Testis (tissue), 2 donors: ENCODE data around the gene KCTD16.

Experiments
- POLR2A ChIP-seq: fragments of 450-650 bp; IDR thresholded peaks from one replicate; pipeline ENCODE4 v1.6.1; 2017; ENCODE audit warnings: antibody characterized with exemption, mild to moderate bottlenecking, moderate library complexity
- TF ChIP-seq, protein P1 (sequence below), 3 experiments: fragments of 450-650 bp in 2 of 3; fragments of 200-600 bp in 1 of 3; sonication (generic) in 1 of 3; IDR thresholded peaks; one replicate each; pipeline ENCODE4 v1.5.1; 2016 to 2019; ENCODE audit warnings: antibody characterized with exemption in 3 of 3, mild to moderate bottlenecking in 2 of 3, moderate library complexity in 1 of 3

DNA sequence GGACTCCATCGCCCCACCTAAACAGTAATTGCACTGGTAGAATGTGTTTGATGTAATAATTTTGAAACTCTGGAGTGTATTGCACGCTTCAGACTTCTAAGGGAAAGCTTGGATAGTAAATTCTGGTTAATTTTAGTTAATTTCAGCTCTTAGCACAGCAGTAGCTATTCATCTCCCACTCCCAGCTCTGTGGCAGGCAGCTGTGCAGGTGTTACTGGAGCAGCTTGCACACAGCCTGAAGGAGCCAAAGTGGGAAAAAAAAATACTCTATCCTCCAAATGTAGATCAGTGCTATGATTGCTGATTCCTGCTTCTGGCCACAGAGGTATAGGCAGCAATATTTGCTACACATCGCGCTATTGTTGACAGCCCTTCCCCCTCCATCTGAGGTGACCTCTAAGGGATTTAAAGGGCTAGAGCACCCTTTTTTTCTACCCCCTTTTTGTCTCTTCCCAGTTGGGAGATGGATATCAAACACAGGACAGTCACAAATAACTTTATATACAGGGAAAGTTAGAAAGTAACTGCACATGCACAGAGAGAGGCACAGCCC is 97.4 kb downstream of the KCTD16 start:
- TF ChIP-seq POLR2A, result no peak
- TF ChIP-seq, protein P1, sequence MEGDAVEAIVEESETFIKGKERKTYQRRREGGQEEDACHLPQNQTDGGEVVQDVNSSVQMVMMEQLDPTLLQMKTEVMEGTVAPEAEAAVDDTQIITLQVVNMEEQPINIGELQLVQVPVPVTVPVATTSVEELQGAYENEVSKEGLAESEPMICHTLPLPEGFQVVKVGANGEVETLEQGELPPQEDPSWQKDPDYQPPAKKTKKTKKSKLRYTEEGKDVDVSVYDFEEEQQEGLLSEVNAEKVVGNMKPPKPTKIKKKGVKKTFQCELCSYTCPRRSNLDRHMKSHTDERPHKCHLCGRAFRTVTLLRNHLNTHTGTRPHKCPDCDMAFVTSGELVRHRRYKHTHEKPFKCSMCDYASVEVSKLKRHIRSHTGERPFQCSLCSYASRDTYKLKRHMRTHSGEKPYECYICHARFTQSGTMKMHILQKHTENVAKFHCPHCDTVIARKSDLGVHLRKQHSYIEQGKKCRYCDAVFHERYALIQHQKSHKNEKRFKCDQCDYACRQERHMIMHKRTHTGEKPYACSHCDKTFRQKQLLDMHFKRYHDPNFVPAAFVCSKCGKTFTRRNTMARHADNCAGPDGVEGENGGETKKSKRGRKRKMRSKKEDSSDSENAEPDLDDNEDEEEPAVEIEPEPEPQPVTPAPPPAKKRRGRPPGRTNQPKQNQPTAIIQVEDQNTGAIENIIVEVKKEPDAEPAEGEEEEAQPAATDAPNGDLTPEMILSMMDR (IDR thresholded peaks at IDR 0.05), result no peak
